Measurements from ENCODE around the gene OR4C45.

- TF ChIP-seq REST (IDR thresholded peaks at IDR 0.05; ENCODE audit: borderline replicate concordance) (no peak), EP300 (conservative IDR thresholded peaks at IDR 0.05; ENCODE audit: poor library complexity, severe bottlenecking) (no peak), POLR2AphosphoS5 (IDR thresholded peaks at IDR 0.05) (no peak), EZH2 (IDR thresholded peaks at IDR 0.05; ENCODE audit: borderline replicate concordance, insufficient read depth, low read length, poor library complexity, severe bottlenecking) (no peak), RAD21 (conservative IDR thresholded peaks at IDR 0.05) (no peak)
- TF ChIP-seq, protein P1, sequence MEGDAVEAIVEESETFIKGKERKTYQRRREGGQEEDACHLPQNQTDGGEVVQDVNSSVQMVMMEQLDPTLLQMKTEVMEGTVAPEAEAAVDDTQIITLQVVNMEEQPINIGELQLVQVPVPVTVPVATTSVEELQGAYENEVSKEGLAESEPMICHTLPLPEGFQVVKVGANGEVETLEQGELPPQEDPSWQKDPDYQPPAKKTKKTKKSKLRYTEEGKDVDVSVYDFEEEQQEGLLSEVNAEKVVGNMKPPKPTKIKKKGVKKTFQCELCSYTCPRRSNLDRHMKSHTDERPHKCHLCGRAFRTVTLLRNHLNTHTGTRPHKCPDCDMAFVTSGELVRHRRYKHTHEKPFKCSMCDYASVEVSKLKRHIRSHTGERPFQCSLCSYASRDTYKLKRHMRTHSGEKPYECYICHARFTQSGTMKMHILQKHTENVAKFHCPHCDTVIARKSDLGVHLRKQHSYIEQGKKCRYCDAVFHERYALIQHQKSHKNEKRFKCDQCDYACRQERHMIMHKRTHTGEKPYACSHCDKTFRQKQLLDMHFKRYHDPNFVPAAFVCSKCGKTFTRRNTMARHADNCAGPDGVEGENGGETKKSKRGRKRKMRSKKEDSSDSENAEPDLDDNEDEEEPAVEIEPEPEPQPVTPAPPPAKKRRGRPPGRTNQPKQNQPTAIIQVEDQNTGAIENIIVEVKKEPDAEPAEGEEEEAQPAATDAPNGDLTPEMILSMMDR (IDR thresholded peaks at IDR 0.05; ENCODE audit: poor library complexity, severe bottlenecking), result no peak
Observed at GRCh38 chr11:50037251-50037650, 4.6 kb downstream of the OR4C45 start.
